SK-N-MC (cell line): ENCODE measurements around the gene FBXO17.

ENCODE experiments used
- EZH2 ChIP-seq: fragments of 200-600 bp; sonication (generic); IDR thresholded peaks from one replicate; pipeline ENCODE4 v1.6.1; 2017; ENCODE audit warnings: antibody characterized with exemption
- FOXP2 ChIP-seq: optimal IDR thresholded peaks from 2 replicates; pipeline ENCODE3; 2011; ENCODE audit warnings: mild to moderate bottlenecking, moderate library complexity; ENCODE audit not compliant: insufficient read depth; ENCODE audit errors: extremely low read length, control extremely low read depth
- POLR2AphosphoS5 ChIP-seq: IDR thresholded peaks from 2 replicates; pipeline ENCODE4 v1.6.1; 2012; ENCODE audit warnings: mild to moderate bottlenecking, low read depth, low read length, borderline replicate concordance

DNA sequence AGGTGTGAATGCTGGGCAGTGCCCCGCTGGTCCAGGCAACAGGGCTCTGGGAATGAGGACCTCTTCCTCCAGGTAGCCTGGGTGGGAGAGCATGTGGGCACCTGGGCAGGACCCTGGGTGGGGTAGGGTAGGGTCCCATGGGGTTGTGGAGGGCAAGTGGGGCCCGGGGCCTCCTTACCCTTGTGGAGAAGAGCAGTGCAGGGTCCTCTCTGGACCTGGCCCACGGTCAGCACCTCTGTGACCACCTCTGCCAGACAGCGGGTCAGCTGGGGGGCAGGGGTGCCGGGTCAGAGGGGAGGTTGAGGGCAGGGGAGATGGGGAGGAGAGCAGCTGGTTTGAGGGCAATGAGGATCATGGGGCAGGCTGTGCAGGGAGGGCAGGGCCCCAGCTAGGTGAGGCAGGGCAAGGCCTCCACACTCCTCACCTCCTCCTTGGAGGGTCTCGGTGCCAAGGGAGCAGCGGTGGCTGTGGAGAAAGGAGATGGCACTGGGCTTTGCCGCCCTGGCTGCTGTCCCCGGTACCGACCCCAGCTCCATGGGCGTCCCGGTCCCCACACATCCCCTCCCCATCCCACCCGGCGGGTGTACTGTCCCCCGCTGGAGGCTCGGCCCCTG is 64.0 kb downstream of the FBXO17 start:
- no peak for TF ChIP-seq POLR2AphosphoS5
- TF ChIP-seq EZH2 = no peak
- no peak for TF ChIP-seq FOXP2
